T-helper 17 cell (primary cell): Measurements from ENCODE around the gene DCDC2C. TPM values are rescaled to one million over a fixed set of nuclear protein-coding genes. Genes with fewer than 3 reads are reported as not detected.

Experiments used
- ATAC-seq: fragments of 150-1000 bp; cut with Tn5 transposase; 2 replicates; pipeline ENCODE4 v1.10.0; 2021; ENCODE audit warnings: mild to moderate bottlenecking, moderate library complexity
- DNase-seq, 3 donors: peaks; one replicate each; pipeline versions ENCODE4 v3.0.0 to v3.0.0-alpha.2; 2020 to 2021
- H3K9me3 ChIP-seq: one replicate; pipeline ENCODE4 v1.7.0; 2013; ENCODE audit warnings: low read length, mild to moderate bottlenecking; ENCODE audit not compliant: control insufficient read depth, poor library complexity, severe bottlenecking
- H3K27ac Mint-ChIP-seq: one replicate; pipeline ENCODE4 v1.8.0; 2022; ENCODE audit warnings: mild to moderate bottlenecking, moderate library complexity, mixed read lengths
- H3K27me3 Mint-ChIP-seq: one replicate; pipeline ENCODE4 v1.8.0; 2022; ENCODE audit warnings: mixed read lengths
- H3K36me3 Mint-ChIP-seq: one replicate; pipeline ENCODE4 v1.8.0; 2022; ENCODE audit warnings: low read depth, mixed read lengths
- H3K4me1 Mint-ChIP-seq: one replicate; pipeline ENCODE4 v1.8.0; 2022; ENCODE audit warnings: mild to moderate bottlenecking, mixed read lengths
- H3K4me3 Mint-ChIP-seq: one replicate; pipeline ENCODE4 v1.8.0; 2022; ENCODE audit warnings: mild to moderate bottlenecking, moderate library complexity, mixed read lengths
- total RNA-seq, 4 donors: library from RNA in 2 of 4; stranded (reverse) in 2 of 4; gene quantifications; one replicate each; pipeline ENCODE4 v1.2.3 and lab custom pipeline; 2022 to 2026

Gene DCDC2C
- total RNA-seq, 2 donors from 2014 or later, result not detected

- Mint-ChIP-seq H3K4me3 (no peak overlapping the region), H3K36me3 (peaks cover 2% of the 10 kb centered on the region), H3K4me1 (no peaks in the 10 kb centered on the region), H3K27ac (no peak overlapping the region), H3K27me3 (peaks cover 52% of the 10 kb centered on the region)
- ATAC-seq, result no peak
- no peaks in the 10 kb centered on the region for H3K9me3 ChIP-seq
- no peak for DNase-seq
Observed at GRCh38 chr2:3706892-3707291, 3.5 kb downstream of the DCDC2C start.

GRCh38 chr2:3708576-3708975 is 5.2 kb downstream of the DCDC2C start:
- DNase-seq (no peak), ATAC-seq (no peak)
- no peaks in the 10 kb centered on the region for H3K9me3 ChIP-seq
- Mint-ChIP-seq H3K27ac (no peak overlapping the region), H3K36me3 (peaks cover 2% of the 10 kb centered on the region), H3K27me3 (peaks cover 40% of the 10 kb centered on the region), H3K4me3 (no peak overlapping the region), H3K4me1 (no peaks in the 10 kb centered on the region)

GRCh38 chr2:3709225-3709624 is 5.8 kb downstream of the DCDC2C start:
- Mint-ChIP-seq H3K4me1 (no peaks in the 10 kb centered on the region), H3K27me3 (peaks cover 40% of the 10 kb centered on the region), H3K4me3 (no peak overlapping the region), H3K27ac (no peak overlapping the region), H3K36me3 (peaks cover 2% of the 10 kb centered on the region)
- H3K9me3 ChIP-seq, result no peaks in the 10 kb centered on the region
- DNase-seq, result no peak
- no peak for ATAC-seq

GRCh38 chr2:3712424-3712823 is 9.0 kb downstream of the DCDC2C start:
- Mint-ChIP-seq H3K27ac (no peak overlapping the region), H3K4me3 (no peak overlapping the region), H3K4me1 (no peaks in the 10 kb centered on the region), H3K36me3 (no peaks in the 10 kb centered on the region), H3K27me3 (peaks cover 20% of the 10 kb centered on the region)
- no peaks in the 10 kb centered on the region for H3K9me3 ChIP-seq
- ATAC-seq (no peak), DNase-seq (no peak)

GRCh38 chr2:3712831-3713503 is 9.6 kb downstream of the DCDC2C start:
- H3K4me1 Mint-ChIP-seq, result no peaks in the 10 kb centered on the region
- ATAC-seq (no peak), DNase-seq (no peak)
- no peaks in the 10 kb centered on the region for H3K36me3 Mint-ChIP-seq
- H3K27me3 Mint-ChIP-seq, result peaks cover 15% of the 10 kb centered on the region
- H3K4me3 Mint-ChIP-seq, result no peak overlapping the region
- no peak overlapping the region for H3K27ac Mint-ChIP-seq
- no peaks in the 10 kb centered on the region for H3K9me3 ChIP-seq

GRCh38 chr2:3718679-3719078 is 15.3 kb downstream of the DCDC2C start:
- no peaks in the 10 kb centered on the region for H3K36me3 Mint-ChIP-seq
- ATAC-seq, result no peak
- no peaks in the 10 kb centered on the region for H3K4me1 Mint-ChIP-seq
- peaks cover 7% of the 10 kb centered on the region for H3K27me3 Mint-ChIP-seq
- no peak for DNase-seq
- no peaks in the 10 kb centered on the region for H3K9me3 ChIP-seq
- H3K4me3 Mint-ChIP-seq, result no peak overlapping the region
- no peak overlapping the region for H3K27ac Mint-ChIP-seq

GRCh38 chr2:3725002-3725401 is 21.6 kb downstream of the DCDC2C start:
- DNase-seq (no peak), ATAC-seq (no peak)
- Mint-ChIP-seq H3K4me1 (no peaks in the 10 kb centered on the region), H3K4me3 (no peak overlapping the region), H3K36me3 (no peaks in the 10 kb centered on the region), H3K27me3 (peaks cover 49% of the 10 kb centered on the region), H3K27ac (no peak overlapping the region)
- no peaks in the 10 kb centered on the region for H3K9me3 ChIP-seq

- Mint-ChIP-seq H3K27me3 (peaks cover 51% of the 10 kb centered on the region), H3K27ac (no peak overlapping the region), H3K4me3 (no peak overlapping the region), H3K36me3 (no peaks in the 10 kb centered on the region), H3K4me1 (no peaks in the 10 kb centered on the region)
- ATAC-seq (no peak), DNase-seq (no peak)
- no peaks in the 10 kb centered on the region for H3K9me3 ChIP-seq
Observed at GRCh38 chr2:3725458-3726250, 22.3 kb downstream of the DCDC2C start.

- Mint-ChIP-seq H3K27ac (no peak overlapping the region), H3K4me1 (no peaks in the 10 kb centered on the region), H3K36me3 (no peaks in the 10 kb centered on the region), H3K27me3 (peaks cover 52% of the 10 kb centered on the region), H3K4me3 (no peak overlapping the region)
- ATAC-seq, result no peak
- DNase-seq, result no peak
- H3K9me3 ChIP-seq, result no peaks in the 10 kb centered on the region
Observed at GRCh38 chr2:3726511-3726910, 23.1 kb downstream of the DCDC2C start.

- DNase-seq (no peak), ATAC-seq (no peak)
- Mint-ChIP-seq H3K36me3 (no peaks in the 10 kb centered on the region), H3K27me3 (peaks cover 57% of the 10 kb centered on the region), H3K4me1 (no peaks in the 10 kb centered on the region), H3K27ac (no peak overlapping the region), H3K4me3 (no peak overlapping the region)
- H3K9me3 ChIP-seq, result no peaks in the 10 kb centered on the region
Observed at GRCh38 chr2:3727397-3728045, 24.1 kb downstream of the DCDC2C start.

GRCh38 chr2:3728104-3729054 is 25.0 kb downstream of the DCDC2C start:
- ATAC-seq (no peak), DNase-seq (no peak)
- no peak overlapping the region for H3K27ac Mint-ChIP-seq
- peaks cover 60% of the 10 kb centered on the region for H3K27me3 Mint-ChIP-seq
- H3K4me1 Mint-ChIP-seq, result no peaks in the 10 kb centered on the region
- H3K36me3 Mint-ChIP-seq, result no peaks in the 10 kb centered on the region
- H3K9me3 ChIP-seq, result no peaks in the 10 kb centered on the region
- no peak overlapping the region for H3K4me3 Mint-ChIP-seq

- H3K27ac Mint-ChIP-seq, result no peak overlapping the region
- no peak overlapping the region for H3K4me3 Mint-ChIP-seq
- no peaks in the 10 kb centered on the region for H3K9me3 ChIP-seq
- peaks cover 61% of the 10 kb centered on the region for H3K27me3 Mint-ChIP-seq
- no peaks in the 10 kb centered on the region for H3K4me1 Mint-ChIP-seq
- DNase-seq (no peak), ATAC-seq (no peak)
- H3K36me3 Mint-ChIP-seq, result no peaks in the 10 kb centered on the region
Observed at GRCh38 chr2:3729055-3729448, 25.7 kb downstream of the DCDC2C start.

GRCh38 chr2:3729786-3730185 is 26.4 kb downstream of the DCDC2C start:
- no peaks in the 10 kb centered on the region for H3K9me3 ChIP-seq
- ATAC-seq (no peak), DNase-seq (no peak)
- Mint-ChIP-seq H3K4me3 (no peak overlapping the region), H3K36me3 (no peaks in the 10 kb centered on the region), H3K4me1 (no peaks in the 10 kb centered on the region), H3K27me3 (peaks cover 64% of the 10 kb centered on the region), H3K27ac (no peak overlapping the region)
